WTC11 (cell line): ENCODE measurements around the gene REEP3. TPM values are rescaled to one million over a fixed set of nuclear protein-coding genes. Genes with fewer than 3 reads are reported as not detected.
A peak's percentile ranks its signal among the peaks of the same experiment; 100 is the strongest.

ENCODE experiments used
- ATAC-seq: fragments of 200-7000 bp; cut with Tn5 transposase; 2 replicates; pipeline ENCODE4 v1.10.0; 2021; ENCODE audit warnings: mild to moderate bottlenecking, moderate library complexity
- CTCF ChIA-PET: fragments of 300-600 bp; sonication (Branson Sonifier 250); formaldehyde crosslinking; loops from one replicate; lab custom pipeline; 2021; ENCODE audit warnings: antibody characterized with exemption; lab: Charles Lee
- POLR2A ChIA-PET: fragments of 350-600 bp; sonication (Branson Sonifier 250); formaldehyde crosslinking; loops from one replicate; lab custom pipeline; 2021; ENCODE audit warnings: antibody characterized with exemption; lab: Charles Lee
- DNase-seq: peaks from one replicate; pipeline ENCODE4 v3.0.0; 2021; ENCODE audit warnings: low spot score
- H3K27ac Mint-ChIP-seq: 2 replicates; pipeline ENCODE4 v1.8.0; 2021; ENCODE audit warnings: mixed read lengths
- H3K27me3 Mint-ChIP-seq: 2 replicates; pipeline ENCODE4 v1.8.0; 2021; ENCODE audit warnings: low read depth, mild to moderate bottlenecking, moderate library complexity, mixed read lengths
- H3K36me3 Mint-ChIP-seq: 2 replicates; pipeline ENCODE4 v1.8.0; 2021; ENCODE audit warnings: mixed read lengths
- H3K4me1 Mint-ChIP-seq: 2 replicates; pipeline ENCODE4 v1.8.0; 2022; ENCODE audit warnings: mixed read lengths
- H3K4me3 Mint-ChIP-seq: 2 replicates; pipeline ENCODE4 v1.8.0; 2021; ENCODE audit warnings: mild to moderate bottlenecking, moderate library complexity, mixed read lengths
- H3K9me3 Mint-ChIP-seq: 2 replicates; pipeline ENCODE4 v1.8.0; 2021; ENCODE audit warnings: mixed read lengths
- AFF4 ChIP-seq: sonication (generic); formaldehyde crosslinking; IDR thresholded peaks from 2 replicates; pipeline ENCODE4 v1.8.1; 2023; ENCODE audit warnings: mild to moderate bottlenecking, missing genetic modification reagents, borderline replicate concordance
- E2F1 ChIP-seq: sonication (generic); formaldehyde crosslinking; IDR thresholded peaks from 2 replicates; pipeline ENCODE4 v1.8.0; 2022; ENCODE audit warnings: mild to moderate bottlenecking, missing genetic modification reagents
- E2F5 ChIP-seq: sonication (generic); formaldehyde crosslinking; IDR thresholded peaks from 2 replicates; pipeline ENCODE4 v1.8.1; 2022; ENCODE audit warnings: mild to moderate bottlenecking, moderate library complexity, missing genetic modification reagents
- ELF4 ChIP-seq: sonication (generic); formaldehyde crosslinking; IDR thresholded peaks from 2 replicates; pipeline ENCODE4 v1.8.1; 2022; ENCODE audit warnings: low read depth, mild to moderate bottlenecking, moderate library complexity, missing genetic modification reagents
- EMX1 ChIP-seq: fragments of 250-450 bp; sonication (Bioruptor Pico); IDR thresholded peaks from 2 replicates; pipeline ENCODE4 v1.8.0; 2021; ENCODE audit warnings: mild to moderate bottlenecking
- ERG ChIP-seq: fragments of 250-450 bp; sonication (Bioruptor Pico); IDR thresholded peaks from 2 replicates; pipeline ENCODE4 v1.8.0; 2021; ENCODE audit warnings: mild to moderate bottlenecking
- ESRRA ChIP-seq: sonication (generic); formaldehyde crosslinking; IDR thresholded peaks from 2 replicates; pipeline ENCODE4 v1.8.1; 2022; ENCODE audit warnings: mild to moderate bottlenecking, missing genetic modification reagents, borderline replicate concordance
- GABPB1 ChIP-seq: sonication (generic); formaldehyde crosslinking; IDR thresholded peaks from 2 replicates; pipeline ENCODE4 v1.8.1; 2023; ENCODE audit warnings: mild to moderate bottlenecking, missing genetic modification reagents
- MAX ChIP-seq: sonication (generic); formaldehyde crosslinking; IDR thresholded peaks from 2 replicates; pipeline ENCODE4 v1.8.0; 2022; ENCODE audit warnings: mild to moderate bottlenecking, missing genetic modification reagents
- NFYB ChIP-seq: sonication (generic); formaldehyde crosslinking; conservative IDR thresholded peaks from 2 replicates; pipeline ENCODE4 v1.8.0; 2022; ENCODE audit warnings: low read depth, missing genetic modification reagents
- PREB ChIP-seq: sonication (generic); formaldehyde crosslinking; IDR thresholded peaks from 2 replicates; pipeline ENCODE4 v1.8.1; 2022; ENCODE audit warnings: mild to moderate bottlenecking, missing genetic modification reagents, moderate library complexity, borderline replicate concordance
- RELA ChIP-seq: sonication (generic); formaldehyde crosslinking; IDR thresholded peaks from 2 replicates; pipeline ENCODE4 v1.8.1; 2022; ENCODE audit warnings: missing genetic modification reagents, mild to moderate bottlenecking, borderline replicate concordance
- RORB ChIP-seq: fragments of 250-450 bp; sonication (Bioruptor Pico); IDR thresholded peaks from 2 replicates; pipeline ENCODE4 v1.9.0; 2021; ENCODE audit warnings: mild to moderate bottlenecking
- SOX15 ChIP-seq: fragments of 250-450 bp; sonication (Bioruptor Pico); IDR thresholded peaks from 2 replicates; pipeline ENCODE4 v1.9.0; 2021; ENCODE audit warnings: mild to moderate bottlenecking
- SP1 ChIP-seq: sonication (generic); formaldehyde crosslinking; conservative IDR thresholded peaks from 2 replicates; pipeline ENCODE4 v1.8.1; 2022; ENCODE audit warnings: missing genetic modification reagents
- STAT6 ChIP-seq: sonication (generic); formaldehyde crosslinking; conservative IDR thresholded peaks from 2 replicates; pipeline ENCODE4 v1.8.1; 2023; ENCODE audit warnings: mild to moderate bottlenecking, low read depth, missing genetic modification reagents, moderate library complexity
- TEAD1 ChIP-seq: sonication (generic); formaldehyde crosslinking; IDR thresholded peaks from 2 replicates; pipeline ENCODE4 v1.8.0; 2022; ENCODE audit warnings: mild to moderate bottlenecking, missing genetic modification reagents
- ZNF138 ChIP-seq: sonication (generic); formaldehyde crosslinking; conservative IDR thresholded peaks from 2 replicates; pipeline ENCODE4 v1.8.1; 2022; ENCODE audit warnings: mild to moderate bottlenecking, moderate library complexity, missing genetic modification reagents
- ZNF232 ChIP-seq: sonication (generic); formaldehyde crosslinking; IDR thresholded peaks from 2 replicates; pipeline ENCODE4 v1.8.0; 2022; ENCODE audit warnings: mild to moderate bottlenecking, missing genetic modification reagents
- ZNF281 ChIP-seq: sonication (generic); formaldehyde crosslinking; IDR thresholded peaks from 2 replicates; pipeline ENCODE4 v1.8.0; 2023; ENCODE audit warnings: mild to moderate bottlenecking, missing genetic modification reagents
- ZNF317 ChIP-seq: sonication (generic); formaldehyde crosslinking; IDR thresholded peaks from 2 replicates; pipeline ENCODE4 v1.8.1; 2023; ENCODE audit warnings: low read depth, mild to moderate bottlenecking, moderate library complexity, missing genetic modification reagents, borderline replicate concordance
- total RNA-seq: library from RNA; stranded (reverse); gene quantifications from 3 replicates; pipeline ENCODE4 v1.2.3, GENCODE V29; 2021

The REEP3 gene
- total RNA-seq, 1 experiment from 2014 or later, result 18.5 TPM

GRCh38 chr10:63553031-63553430 is 31.8 kb downstream of the REEP3 start (continued):
- TF ChIP-seq ERG, result no peak
- TF ChIP-seq, all 79 proteins: peak for 0

- H3K27ac Mint-ChIP-seq, result peak overlapping the region; percentile 34; the same call in 1 of the 2 replicates
- ChIA-PET POLR2A (no interaction called here), CTCF (interaction anchor here (1.5 kb wide), 1 partner anchor 167 kb away, joined by 4 read pairs; no protein-coding TSS in a partner anchor)
- ATAC-seq (no peak), DNase-seq (no peak)
- no peak overlapping the region for H3K4me3 Mint-ChIP-seq
- no peak for TF ChIP-seq ZNF138
- TF ChIP-seq ELF4 (CRISPR knock-in tag), result no peak
- no peak for TF ChIP-seq AFF4
- no peak for TF ChIP-seq SP1 (CRISPR knock-in tag)
- TF ChIP-seq ZNF317 (CRISPR knock-in tag), result no peak
- TF ChIP-seq ZNF232 (CRISPR knock-in tag), result no peak
- TF ChIP-seq RELA (CRISPR knock-in tag), result no peak
- TF ChIP-seq RORB (CRISPR knock-in tag), result no peak
- no peak for TF ChIP-seq ZNF281 (CRISPR knock-in tag)
- TF ChIP-seq TEAD1 (CRISPR knock-in tag), result no peak
- no peak for TF ChIP-seq EMX1 (CRISPR knock-in tag)
- TF ChIP-seq NFYB (CRISPR knock-in tag), result no peak
- no peak for TF ChIP-seq SOX15 (CRISPR knock-in tag)
- TF ChIP-seq GABPB1 (CRISPR knock-in tag), result no peak
- TF ChIP-seq E2F5 (CRISPR knock-in tag), result no peak
- TF ChIP-seq ESRRA, result no peak
- no peak for TF ChIP-seq PREB (CRISPR knock-in tag)
- TF ChIP-seq E2F1 (CRISPR knock-in tag), result no peak
- no peak for TF ChIP-seq MAX (CRISPR knock-in tag)
- no peak for TF ChIP-seq STAT6 (CRISPR knock-in tag)
- H3K9me3 Mint-ChIP-seq, result no peaks in the 10 kb centered on the region
- H3K27me3 Mint-ChIP-seq, result no peaks in the 10 kb centered on the region
- H3K4me1 Mint-ChIP-seq, result peaks cover 23% of the 10 kb centered on the region
- H3K36me3 Mint-ChIP-seq, result no peaks in the 10 kb centered on the region
These were observed 32.3 kb downstream of the REEP3 start for GRCh38 chr10:63553473-63553872.
